Measurements from ENCODE around the gene WNT11. TPM values are rescaled to one million over a fixed set of nuclear protein-coding genes. Genes with fewer than 3 reads are reported as not detected.

WNT11 gene
- total RNA-seq, 1 donor from 2014 or later: 22.8 TPM

- H3K27ac Mint-ChIP-seq: no peak overlapping the region
- TF ChIP-seq CTCF (IDR thresholded peaks at IDR 0.05; ENCODE audit: unreplicated experiment): no peak
- no peaks in the 10 kb centered on the region for H3K36me3 Mint-ChIP-seq
- H3K9me3 Mint-ChIP-seq: no peaks in the 10 kb centered on the region
- no peaks in the 10 kb centered on the region for H3K27me3 Mint-ChIP-seq (ENCODE audit: low read depth)
- no peak overlapping the region for H3K4me3 Mint-ChIP-seq
- no peak for DNase-seq (ENCODE audit: low spot score in 2 of 2, unreplicated experiment in 2 of 2)
- peaks cover 27% of the 10 kb centered on the region for H3K4me1 Mint-ChIP-seq
These were observed 58.1 kb downstream of the WNT11 start for GRCh38 chr11:76148231-76148630.

- H3K9me3 Mint-ChIP-seq: no peaks in the 10 kb centered on the region
- H3K4me1 Mint-ChIP-seq: peaks cover 16% of the 10 kb centered on the region
- H3K36me3 Mint-ChIP-seq: peaks cover 8% of the 10 kb centered on the region
- H3K27ac Mint-ChIP-seq: no peak overlapping the region
- TF ChIP-seq CTCF (IDR thresholded peaks at IDR 0.05; ENCODE audit: unreplicated experiment): no peak
- H3K27me3 Mint-ChIP-seq (ENCODE audit: low read depth): no peaks in the 10 kb centered on the region
- H3K4me3 Mint-ChIP-seq: no peak overlapping the region
- DNase-seq (ENCODE audit: low spot score in 2 of 2, unreplicated experiment in 2 of 2): no peak
These were observed 59.1 kb downstream of the WNT11 start for GRCh38 chr11:76147106-76147740.

- Mint-ChIP-seq H3K27me3 (ENCODE audit: low read depth) (no peaks in the 10 kb centered on the region), H3K36me3 (peaks cover 18% of the 10 kb centered on the region), H3K4me1 (peaks cover 15% of the 10 kb centered on the region), H3K4me3 (no peak overlapping the region), H3K9me3 (no peaks in the 10 kb centered on the region), H3K27ac (no peak overlapping the region)
- DNase-seq (ENCODE audit: low spot score in 2 of 2, unreplicated experiment in 2 of 2): no peak
- TF ChIP-seq CTCF (IDR thresholded peaks at IDR 0.05; ENCODE audit: unreplicated experiment): no peak
These were observed 63.0 kb downstream of the WNT11 start for GRCh38 chr11:76143274-76143673.

GRCh38 chr11:76141901-76142588, 64.3 kb downstream of the WNT11 start:
- no peak overlapping the region for H3K27ac Mint-ChIP-seq
- no peaks in the 10 kb centered on the region for H3K27me3 Mint-ChIP-seq (ENCODE audit: low read depth)
- no peak for TF ChIP-seq CTCF (IDR thresholded peaks at IDR 0.05; ENCODE audit: unreplicated experiment)
- no peaks in the 10 kb centered on the region for H3K9me3 Mint-ChIP-seq
- peaks cover 14% of the 10 kb centered on the region for H3K4me1 Mint-ChIP-seq
- peaks cover 18% of the 10 kb centered on the region for H3K36me3 Mint-ChIP-seq
- no peak for DNase-seq (ENCODE audit: low spot score in 2 of 2, unreplicated experiment in 2 of 2)
- H3K4me3 Mint-ChIP-seq: no peak overlapping the region

GRCh38 chr11:76140912-76141574, 65.3 kb downstream of the WNT11 start:
- no peak for TF ChIP-seq CTCF (IDR thresholded peaks at IDR 0.05; ENCODE audit: unreplicated experiment)
- H3K9me3 Mint-ChIP-seq: no peaks in the 10 kb centered on the region
- no peak overlapping the region for H3K27ac Mint-ChIP-seq
- H3K4me3 Mint-ChIP-seq: no peak overlapping the region
- H3K36me3 Mint-ChIP-seq: peaks cover 18% of the 10 kb centered on the region
- H3K4me1 Mint-ChIP-seq: peaks cover 8% of the 10 kb centered on the region
- no peaks in the 10 kb centered on the region for H3K27me3 Mint-ChIP-seq (ENCODE audit: low read depth)
- no peak for DNase-seq (ENCODE audit: low spot score in 2 of 2, unreplicated experiment in 2 of 2)

All from mesothelial cell of epicardium (in vitro differentiated cells).